ENCODE results near the gene CDH13.

CDH13 gene

GRCh38 chr16:82625066-82625968 lies 1.5 kb upstream of the CDH13 start:
- TF ChIP-seq CTCF (IDR thresholded peaks at IDR 0.05; ENCODE audit: low read depth, low read length) (no peak), EZH2phosphoT487 (IDR thresholded peaks at IDR 0.05; ENCODE audit: low read depth) (no peak)
- no peaks in the 10 kb centered on the region for H3K36me3 ChIP-seq (replicated peaks; ENCODE audit: low read depth, low read length)
- peaks cover 12% of the 10 kb centered on the region; the same call in 1 of the 2 replicates for H3K27me3 ChIP-seq (ENCODE audit: low read depth, low read length)
- H3K9me3 ChIP-seq (ENCODE audit: insufficient read depth, low read length) = no peaks in the 10 kb centered on the region
- H2AFZ ChIP-seq (ENCODE audit: low read depth, low read length) = no peak overlapping the region
- no peak overlapping the region for H3K4me3 ChIP-seq (ENCODE audit: low read length)
- H4K20me1 ChIP-seq (ENCODE audit: insufficient read depth, low read length) = no peaks in the 10 kb centered on the region
- H3K79me2 ChIP-seq (ENCODE audit: low read length) = no peaks in the 10 kb centered on the region
- H3K4me2 ChIP-seq (ENCODE audit: low read length) = no peak overlapping the region
- no peaks in the 10 kb centered on the region for H3K4me1 ChIP-seq (ENCODE audit: low read length)
- no peak overlapping the region for H3K9ac ChIP-seq (ENCODE audit: low read length)
- no peak overlapping the region for H3K27ac ChIP-seq (ENCODE audit: low read length)

- Histone ChIP-seq H3K9ac (ENCODE audit: low read length) (no peak overlapping the region), H3K4me1 (ENCODE audit: low read length) (no peaks in the 10 kb centered on the region), H2AFZ (ENCODE audit: low read depth, low read length) (no peak overlapping the region), H3K9me3 (ENCODE audit: insufficient read depth, low read length) (no peaks in the 10 kb centered on the region), H3K4me3 (ENCODE audit: low read length) (no peak overlapping the region), H3K79me2 (ENCODE audit: low read length) (no peaks in the 10 kb centered on the region), H3K36me3 (replicated peaks; ENCODE audit: low read depth, low read length) (no peaks in the 10 kb centered on the region), H4K20me1 (ENCODE audit: insufficient read depth, low read length) (no peaks in the 10 kb centered on the region), H3K27ac (ENCODE audit: low read length) (no peak overlapping the region), H3K27me3 (ENCODE audit: low read depth, low read length) (peaks cover 9% of the 10 kb centered on the region; the same call in 1 of the 2 replicates), H3K4me2 (ENCODE audit: low read length) (no peak overlapping the region)
- no peak for TF ChIP-seq CTCF (IDR thresholded peaks at IDR 0.05; ENCODE audit: low read depth, low read length)
These were observed 1.3 kb downstream of the CDH13 start for GRCh38 chr16:82628088-82628423.

- Histone ChIP-seq H3K27ac (ENCODE audit: low read length) (no peak overlapping the region), H4K20me1 (ENCODE audit: insufficient read depth, low read length) (no peaks in the 10 kb centered on the region), H3K9me3 (ENCODE audit: insufficient read depth, low read length) (no peaks in the 10 kb centered on the region), H2AFZ (ENCODE audit: low read depth, low read length) (no peak overlapping the region), H3K4me1 (ENCODE audit: low read length) (no peaks in the 10 kb centered on the region), H3K9ac (ENCODE audit: low read length) (no peak overlapping the region), H3K79me2 (ENCODE audit: low read length) (no peaks in the 10 kb centered on the region), H3K36me3 (replicated peaks; ENCODE audit: low read depth, low read length) (no peaks in the 10 kb centered on the region), H3K27me3 (ENCODE audit: low read depth, low read length) (peaks cover 9% of the 10 kb centered on the region; the same call in 1 of the 2 replicates), H3K4me2 (ENCODE audit: low read length) (no peak overlapping the region), H3K4me3 (ENCODE audit: low read length) (no peak overlapping the region)
- TF ChIP-seq EZH2phosphoT487 (IDR thresholded peaks at IDR 0.05; ENCODE audit: low read depth) (no peak), CTCF (IDR thresholded peaks at IDR 0.05; ENCODE audit: low read depth, low read length) (no peak)
These were observed 1.9 kb downstream of the CDH13 start for GRCh38 chr16:82628711-82629110.

- no peak overlapping the region for H3K27ac ChIP-seq (ENCODE audit: low read length)
These were observed 2.8 kb downstream of the CDH13 start for GRCh38 chr16:82629441-82630027.

More at GRCh38 chr16:82629441-82630027, 2.8 kb downstream of the CDH13 start:
- H3K79me2 ChIP-seq (ENCODE audit: low read length) = no peaks in the 10 kb centered on the region
- H3K9me3 ChIP-seq (ENCODE audit: insufficient read depth, low read length) = no peaks in the 10 kb centered on the region
- H3K4me2 ChIP-seq (ENCODE audit: low read length) = no peak overlapping the region
- no peaks in the 10 kb centered on the region for H4K20me1 ChIP-seq (ENCODE audit: insufficient read depth, low read length)
- peaks cover 9% of the 10 kb centered on the region; the same call in 1 of the 2 replicates for H3K27me3 ChIP-seq (ENCODE audit: low read depth, low read length)
- H3K9ac ChIP-seq (ENCODE audit: low read length) = no peak overlapping the region
- no peaks in the 10 kb centered on the region for H3K4me1 ChIP-seq (ENCODE audit: low read length)
- no peak overlapping the region for H3K4me3 ChIP-seq (ENCODE audit: low read length)
- H2AFZ ChIP-seq (ENCODE audit: low read depth, low read length) = no peak overlapping the region
- TF ChIP-seq EZH2phosphoT487 (IDR thresholded peaks at IDR 0.05; ENCODE audit: low read depth) (no peak), CTCF (IDR thresholded peaks at IDR 0.05; ENCODE audit: low read depth, low read length) (no peak)
- H3K36me3 ChIP-seq (replicated peaks; ENCODE audit: low read depth, low read length) = no peaks in the 10 kb centered on the region

All from OCI-LY3 (cell line).